PFSK-1 (cell line): Measurements from ENCODE around the gene HID1.

Experiments used
- FOXP2 ChIP-seq: optimal IDR thresholded peaks from 2 replicates; pipeline ENCODE3; 2011; ENCODE audit warnings: borderline replicate concordance, control low read depth, inconsistent platforms; ENCODE audit not compliant: insufficient read depth; ENCODE audit errors: extremely low read length, extremely low read depth
- POLR2AphosphoS5 ChIP-seq: IDR thresholded peaks from 2 replicates; pipeline ENCODE4 v1.6.1; 2012; ENCODE audit warnings: low read depth, mild to moderate bottlenecking, control low read depth, low read length, moderate library complexity
- REST ChIP-seq, 2 experiments: IDR thresholded peaks; 2 replicates each; pipeline versions ENCODE4 v1.6.1 to v1.8.0; 2011 to 2012; ENCODE audit warnings: low read depth in 2 of 2, low read length in 2 of 2, control low read depth in 1 of 2, inconsistent platforms in 1 of 2, mild to moderate bottlenecking in 1 of 2, moderate library complexity in 1 of 2; ENCODE audit not compliant: insufficient read depth in 1 of 2
- SIN3A ChIP-seq: IDR thresholded peaks from 2 replicates; pipeline ENCODE4 v1.6.1; 2012; ENCODE audit warnings: mild to moderate bottlenecking, low read length, moderate library complexity, borderline replicate concordance; ENCODE audit not compliant: insufficient read depth
- TAF1 ChIP-seq: IDR thresholded peaks from 2 replicates; pipeline ENCODE4 v1.6.1; 2012; ENCODE audit warnings: low read length, control low read depth, borderline replicate concordance; ENCODE audit not compliant: insufficient read depth

Gene HID1

DNA sequence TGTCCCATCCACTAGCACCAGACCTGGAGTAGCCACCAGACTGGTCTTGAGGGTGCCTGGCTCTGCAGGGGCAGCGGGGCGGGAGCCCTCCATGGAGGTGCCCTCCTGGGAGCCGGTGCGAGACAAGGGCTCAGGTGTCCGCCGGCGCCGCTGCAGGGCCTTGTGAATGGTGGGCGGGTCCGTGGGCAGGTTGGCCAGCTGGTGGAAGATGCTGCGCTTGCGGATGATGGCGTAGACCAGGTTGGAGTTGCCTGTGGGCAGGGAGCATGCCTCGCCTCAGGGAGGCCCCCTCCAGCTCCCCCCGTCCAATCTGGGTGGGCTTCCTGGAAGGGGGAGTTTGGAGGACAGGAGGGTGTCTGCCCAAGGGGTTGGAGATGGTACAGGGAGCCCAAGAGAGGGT is 18.4 kb downstream of the HID1 start:
- TF ChIP-seq TAF1 = no peak
- TF ChIP-seq POLR2AphosphoS5 = no peak
- TF ChIP-seq FOXP2 = no peak
- no peak for TF ChIP-seq SIN3A
- no peak for TF ChIP-seq REST (IDR thresholded peaks at IDR 0.05; ENCODE audit: insufficient read depth in 1 of 2, low read depth in 2 of 2, low read length in 2 of 2)

GRCh38 chr17:74953134-74953687 is 19.3 kb downstream of the HID1 start:
- TF ChIP-seq TAF1 (no peak), FOXP2 (no peak), SIN3A (no peak)

- TF ChIP-seq REST (IDR thresholded peaks at IDR 0.05; ENCODE audit: insufficient read depth in 1 of 2, low read depth in 2 of 2, low read length in 2 of 2) (no peak), POLR2AphosphoS5 (no peak), SIN3A (no peak), FOXP2 (no peak), TAF1 (no peak)
Observed at GRCh38 chr17:74952431-74953133, 20.0 kb downstream of the HID1 start.

- TF ChIP-seq TAF1 = no peak
- TF ChIP-seq SIN3A = no peak
- no peak for TF ChIP-seq POLR2AphosphoS5
- TF ChIP-seq REST (IDR thresholded peaks at IDR 0.05; ENCODE audit: insufficient read depth in 1 of 2, low read depth in 2 of 2, low read length in 2 of 2) = no peak
- no peak for TF ChIP-seq FOXP2
Observed at GRCh38 chr17:74951680-74952421, 20.7 kb downstream of the HID1 start.

DNA sequence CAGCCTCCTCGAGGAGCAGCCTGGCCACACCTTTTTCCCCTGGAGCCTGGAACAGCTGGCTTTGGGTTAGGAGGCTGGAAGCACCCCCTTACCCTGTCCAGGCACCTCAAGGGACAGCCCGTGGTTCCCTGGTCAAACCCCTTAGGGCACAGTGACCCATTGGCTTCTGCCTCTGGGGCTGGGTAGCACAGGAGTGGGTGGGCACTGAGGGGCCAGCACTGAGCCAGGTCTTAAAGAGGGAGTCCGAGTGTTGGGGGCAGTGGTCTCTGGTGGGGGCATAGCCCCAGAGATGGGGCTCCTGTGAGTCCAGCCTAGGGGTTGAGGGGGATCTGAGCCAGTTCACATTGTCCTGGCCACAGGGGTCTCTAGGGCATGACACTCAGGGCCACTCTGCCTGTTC is 21.5 kb downstream of the HID1 start:
- no peak for TF ChIP-seq SIN3A
- no peak for TF ChIP-seq FOXP2
- no peak for TF ChIP-seq REST (IDR thresholded peaks at IDR 0.05; ENCODE audit: insufficient read depth in 1 of 2, low read depth in 2 of 2, low read length in 2 of 2)
- TF ChIP-seq TAF1 = no peak
- TF ChIP-seq POLR2AphosphoS5 = no peak
